Right lobe of liver (tissue), 6 donors: Measurements from ENCODE around the gene MMP10. TPM values are rescaled to one million over a fixed set of nuclear protein-coding genes. Genes with fewer than 3 reads are reported as not detected.
A peak's percentile ranks its signal among the peaks of the same experiment; 100 is the strongest.
"Not testable (repeated sequence)": the region's sequence is repeated elsewhere in the genome, so short reads cannot be mapped to it uniquely, and the experiment has no call there.

Experiments
- ATAC-seq, 4 donors: fragments of 200-7000 bp; cut with Tn5 transposase; one replicate each; pipeline ENCODE4 v1.9.1; 2020; ENCODE audit warnings: mild to moderate bottlenecking in 4 of 4, moderate library complexity in 4 of 4
- DNase-seq, 3 donors: peaks; one replicate each; pipeline ENCODE4 v3.0.0-alpha.2; 2020
- H3K27ac ChIP-seq, 3 donors: fragments of 200-600 bp; one replicate each; pipeline ENCODE4 v1.8.0; 2022
- H3K27me3 ChIP-seq, 2 donors: fragments of 200-600 bp; one replicate each; pipeline ENCODE4 v1.8.0; 2022
- H3K36me3 ChIP-seq, 4 donors: fragments of 200-600 bp; sonication (generic) in 1 of 4; one replicate each; pipeline versions ENCODE4 v1.5.1 to v1.8.0; 2017 to 2022; ENCODE audit warnings: control low read depth in 1 of 4
- H3K4me1 ChIP-seq, 4 donors: fragments of 200-600 bp; sonication (generic) in 1 of 4; one replicate each; pipeline versions ENCODE4 v1.5.1 to v1.8.0; 2017 to 2022; ENCODE audit warnings: control low read depth in 1 of 4
- H3K4me3 ChIP-seq, 3 donors: fragments of 200-600 bp; one replicate each; pipeline ENCODE4 v1.8.0; 2022
- H3K9me3 ChIP-seq, 4 donors: fragments of 200-600 bp; sonication (generic) in 1 of 4; one replicate each; pipeline versions ENCODE4 v1.5.1 to v1.8.0; 2017 to 2022; ENCODE audit warnings: control low read depth in 1 of 4
- CTCF ChIP-seq, 4 donors: fragments of 200-600 bp in 3 of 4; fragments of 450-650 bp in 1 of 4; IDR thresholded peaks; one replicate each; pipeline versions ENCODE4 v1.5.1 to v1.8.0; 2016 to 2022; ENCODE audit warnings: antibody characterized with exemption in 4 of 4, mild to moderate bottlenecking in 2 of 4
- POLR2A ChIP-seq: fragments of 450-650 bp; IDR thresholded peaks from one replicate; pipeline ENCODE4 v1.6.1; 2017; ENCODE audit warnings: antibody characterized with exemption, mild to moderate bottlenecking
- WGBS: methylation state at CpG from one replicate; pipeline ENCODE4 v1.1.6; 2018; ENCODE audit warnings: low coverage, low lambda C conversion rate; ENCODE audit not compliant: insufficient coverage; ENCODE audit errors: missing lambda C conversion rate; 5-methylcytosine and 5-hydroxymethylcytosine counted together
- intact Hi-C, 2 donors: fragments of 100-400 bp; cut with DNase I; formaldehyde crosslinking; loops; one replicate each; pipeline versions ENCODE4 v1.11.2 to v1.14.1; 2022
- total RNA-seq, 6 experiments: library from RNA; depleted of rRNA in 2 of 6; stranded (reverse); fragments of >200 nt in 2 of 6; fragmentation: NEBNext Ultra II Directional in 3 of 6; extraction: Animal tissue kit (Norgen Biotek cat#: 25700) in 3 of 6; gene quantifications; one replicate each; pipeline versions ENCODE4 v1.1.0 to v1.2.4, GENCODE V29; 2016 to 2023
- donor health status: DM: no; HTN: yes; CAD: no.
- donor health status: DM: no; HTN: no; CAD: no.
- donor health status: DM: no; HTN: no; CAD: no.
- donor health status: DM: no; HTN: yes; CAD: no.
- donor health status: DM: no; HTN: yes; CAD: no.

The MMP10 gene
- total RNA-seq, 6 experiments from 2014 or later, result 0.35 TPM; not detected in 5

- Histone ChIP-seq H3K27me3 (no peaks in the 10 kb centered on the region), H3K4me3 (no peak overlapping the region), H3K9me3 (no peaks in the 10 kb centered on the region), H3K27ac (no peak overlapping the region), H3K4me1 (no peaks in the 10 kb centered on the region), H3K36me3 (no peaks in the 10 kb centered on the region)
- ATAC-seq (no peak), DNase-seq (no peak)
- TF ChIP-seq POLR2A (no peak), CTCF (IDR thresholded peaks at IDR 0.05) (no peak)
- intact Hi-C loops, result no loop called here
These were observed 45.8 kb downstream of the MMP10 start for GRCh38 chr11:102734650-102735049.

- peak; percentile 64 to 72 (median 71) for DNase-seq
- H3K36me3 ChIP-seq, result no peaks in the 10 kb centered on the region
- no peak overlapping the region for H3K27ac ChIP-seq
- no peak overlapping the region for H3K4me3 ChIP-seq
- intact Hi-C loops, result no loop called here
- H3K27me3 ChIP-seq, result no peaks in the 10 kb centered on the region
- TF ChIP-seq CTCF (IDR thresholded peaks at IDR 0.05) (peak; percentile 42 to 82 (median 69)), POLR2A (no peak)
- H3K4me1 ChIP-seq, result no peaks in the 10 kb centered on the region
- no peaks in the 10 kb centered on the region for H3K9me3 ChIP-seq
- 27% methylated on average over 8 of the region's 8 CpGs for WGBS
- peak; percentile 88 to 93 (median 92) for ATAC-seq
These were observed 47.1 kb downstream of the MMP10 start for GRCh38 chr11:102733232-102733875.

- 50% methylated on average over 8 of the region's 8 CpGs for WGBS
- ATAC-seq, result peak in 1 of 4 donors; percentile 29
These were observed 49.5 kb downstream of the MMP10 start for GRCh38 chr11:102730944-102731343.

GRCh38 chr11:102729849-102730815 lies 50.3 kb downstream of the MMP10 start:
- no peaks in the 10 kb centered on the region for H3K4me1 ChIP-seq

More at GRCh38 chr11:102730944-102731343, 49.5 kb downstream of the MMP10 start:
- H3K4me1 ChIP-seq, H3K36me3 ChIP-seq, H3K27me3 ChIP-seq, H3K27ac ChIP-seq, intact Hi-C loops, H3K9me3 ChIP-seq, DNase-seq, H3K4me3 ChIP-seq: not testable (repeated sequence)

More at GRCh38 chr11:102729849-102730815, 50.3 kb downstream of the MMP10 start:
- 58% methylated on average over 9 of the region's 9 CpGs for WGBS
- intact Hi-C loops, result no loop called here
- Histone ChIP-seq H3K4me3 (no peak overlapping the region), H3K27me3 (no peaks in the 10 kb centered on the region), H3K27ac (no peak overlapping the region), H3K36me3 (no peaks in the 10 kb centered on the region), H3K9me3 (no peaks in the 10 kb centered on the region)
- DNase-seq (no peak), ATAC-seq (no peak)
- no peak for TF ChIP-seq POLR2A
- no peak for TF ChIP-seq CTCF (IDR thresholded peaks at IDR 0.05)
